Stomach (tissue), 9 donors: ENCODE results near the gene SRMS. TPM values are rescaled to one million over a fixed set of nuclear protein-coding genes. Genes with fewer than 3 reads are reported as not detected.

Experiments
- DNase-seq, 2 donors: peaks; one replicate each; pipeline versions ENCODE4 v3.0.0 to v3.0.0-alpha.2; 2013 to 2019
- H3K27ac ChIP-seq, 5 donors: fragments of 200-600 bp in 4 of 5; sonication (generic) in 4 of 5; one replicate each; pipeline ENCODE4 v1.5.1; 2013 to 2019; ENCODE audit warnings: mild to moderate bottlenecking in 1 of 5, moderate library complexity in 1 of 5
- H3K27me3 ChIP-seq, 3 donors: fragments of 200-600 bp; sonication (generic); one replicate each; pipeline ENCODE4 v1.5.1; 2017 to 2019; ENCODE audit warnings: mixed run types in 1 of 3
- H3K36me3 ChIP-seq, 4 donors: fragments of 200-600 bp; sonication (generic); 1 replicate in 3 of 4; 2 replicates in 1 of 4; pipeline ENCODE4 v1.5.1; 2016 to 2019
- H3K4me1 ChIP-seq, 4 donors: fragments of 200-600 bp; sonication (generic); one replicate each; pipeline ENCODE4 v1.5.1; 2016 to 2019
- H3K4me3 ChIP-seq, 4 donors: fragments of 200-600 bp; sonication (generic) in 3 of 4; one replicate each; pipeline ENCODE4 v1.5.1; 2016 to 2019; ENCODE audit warnings: mild to moderate bottlenecking in 1 of 4
- H3K9me3 ChIP-seq, 4 donors: fragments of 200-600 bp; sonication (generic); one replicate each; pipeline ENCODE4 v1.5.1; 2016 to 2019
- CTCF ChIP-seq, 7 experiments: fragments of 450-650 bp in 4 of 7; fragments of 200-600 bp in 3 of 7; sonication (generic) in 3 of 7; IDR thresholded peaks; one replicate each; pipeline ENCODE4 v1.5.1; 2016 to 2019; ENCODE audit warnings: antibody characterized with exemption in 7 of 7, control low read depth in 2 of 7, mild to moderate bottlenecking in 1 of 7
- EP300 ChIP-seq: sonication (generic); formaldehyde crosslinking; IDR thresholded peaks from one replicate; pipeline ENCODE4 v1.6.1; 2017; ENCODE audit warnings: antibody characterized with exemption
- POLR2A ChIP-seq, 4 donors: fragments of 450-650 bp; IDR thresholded peaks; one replicate each; pipeline ENCODE4 v1.6.1; 2016; ENCODE audit warnings: antibody characterized with exemption in 4 of 4, control low read depth in 2 of 4, mild to moderate bottlenecking in 1 of 4, moderate library complexity in 1 of 4
- POLR2AphosphoS5 ChIP-seq, 3 donors: sonication (generic); formaldehyde crosslinking; IDR thresholded peaks; one replicate each; pipeline ENCODE4 v1.6.1; 2016; ENCODE audit warnings: antibody characterized with exemption in 3 of 3
- WGBS, 5 donors: extraction: QIAGEN DNeasy Blood & Tissue Kit in 3 of 5; methylation state at CpG; one replicate each; pipeline versions ENCODE4 v1.1.5 to v1.1.7; 2013 to 2018; 5-methylcytosine and 5-hydroxymethylcytosine counted together
- intact Hi-C: fragments of 100-400 bp; cut with DNase I; formaldehyde crosslinking; loops from one replicate; pipeline ENCODE4 v1.15.1; 2023; ENCODE audit warnings: low total_unique reads
- polyA plus RNA-seq, 3 donors: library from polyadenylated mRNA; stranded (reverse); fragments of 200-250 nt; gene quantifications; one replicate each; pipeline ENCODE4 v1.2.3, GENCODE V29; 2013
- total RNA-seq, 5 donors: library from RNA; depleted of rRNA; stranded (reverse); fragments of >200 nt; gene quantifications; one replicate each; pipeline versions ENCODE4 v1.1.0 to v1.2.3, GENCODE V29; 2014 to 2016
- donor health status: healthy with polysubstance abuse.
- donor health status: Bipolar disorder and iron deficiency.
- donor health status: healthy.

Gene SRMS
- total and polyA plus RNA-seq, 8 donors, result 0.87 to 3.5 (median 2.1) TPM; not detected in 5

GRCh38 chr20:63522091-63522868 is 25.3 kb downstream of the SRMS start:
- 39 to 77% (median 57%) methylated on average over 6 to 13 of the region's 13 CpGs for WGBS, 5 donors
- TF ChIP-seq POLR2A (IDR thresholded peaks at IDR 0.05) (no peak), EP300 (no peak), CTCF (IDR thresholded peaks at IDR 0.05) (no peak), POLR2AphosphoS5 (IDR thresholded peaks at IDR 0.05) (no peak)
- DNase-seq, result peak in 1 of 2 donors; percentile 55
- Histone ChIP-seq H3K4me1 (peaks cover 20 to 56% (median 42%) of the 10 kb centered on the region in 4 donors), H3K9me3 (peaks cover 0 to 8% (median 0%) of the 10 kb centered on the region in 4 donors), H3K36me3 (peaks cover 0 to 21% (median 13%) of the 10 kb centered on the region in 4 donors), H3K27ac (peak overlapping the region; percentile 6 to 99 (median 96)), H3K4me3 (peak overlapping the region; percentile 77 to 98 (median 91)), H3K27me3 (no peaks in the 10 kb centered on the region)
- intact Hi-C loops, result no loop called here

GRCh38 chr20:63521602-63522001 is 25.9 kb downstream of the SRMS start:
- Histone ChIP-seq H3K4me1 (peaks cover 20 to 56% (median 42%) of the 10 kb centered on the region in 4 donors), H3K27me3 (no peaks in the 10 kb centered on the region), H3K4me3 (peak overlapping the region; percentile 77 to 98 (median 91)), H3K36me3 (peaks cover 0 to 21% (median 13%) of the 10 kb centered on the region in 4 donors), H3K9me3 (peaks cover 0 to 8% (median 0%) of the 10 kb centered on the region in 4 donors), H3K27ac (peak overlapping the region; percentile 92 to 99 (median 98))
- 7 to 27% (median 19%) methylated on average over 3 to 23 of the region's 23 CpGs for WGBS, 5 donors
- intact Hi-C loops, result no loop called here
- DNase-seq, result peak in 1 of 2 donors; percentile 56
- TF ChIP-seq EP300 (no peak), POLR2A (IDR thresholded peaks at IDR 0.05) (no peak)

- peak; percentile 89 to 95 for DNase-seq
- intact Hi-C loops, result no loop called here
- peaks cover 20 to 51% (median 42%) of the 10 kb centered on the region in 4 donors for H3K4me1 ChIP-seq
- peaks cover 0 to 8% (median 0%) of the 10 kb centered on the region in 4 donors for H3K9me3 ChIP-seq
- H3K27ac ChIP-seq, result peak overlapping the region; percentile 92 to 99 (median 98)
- H3K4me3 ChIP-seq, result peak overlapping the region; percentile 77 to 98 (median 91)
- TF ChIP-seq POLR2AphosphoS5 (IDR thresholded peaks at IDR 0.05), result peak in 1 of 3 donors; percentile 1
- peak in 1 of 7 experiments; percentile 11 for TF ChIP-seq CTCF (IDR thresholded peaks at IDR 0.05)
- no peak for TF ChIP-seq POLR2A (IDR thresholded peaks at IDR 0.05)
- no peak for TF ChIP-seq EP300
- H3K36me3 ChIP-seq, result peaks cover 0 to 21% (median 13%) of the 10 kb centered on the region in 4 donors
- whole genome bisulfite sequencing, 5 donors, result 0 to 2% (median 1%) methylated on average over 14 to 68 of the region's 68 CpGs
- no peaks in the 10 kb centered on the region for H3K27me3 ChIP-seq
Observed at GRCh38 chr20:63520934-63521601, 26.5 kb downstream of the SRMS start.

- Histone ChIP-seq H3K9me3 (peaks cover 0 to 8% (median 0%) of the 10 kb centered on the region in 4 donors), H3K4me3 (peak within 1 kb of the TSS; percentile 77 to 98 (median 91)), H3K4me1 (peaks cover 20 to 47% (median 42%) of the 10 kb centered on the region in 4 donors), H3K27ac (peak within 1 kb of the TSS; percentile 92 to 99 (median 98)), H3K27me3 (no peaks in the 10 kb centered on the region), H3K36me3 (peaks cover 0 to 21% (median 13%) of the 10 kb centered on the region in 4 donors)
- TF ChIP-seq EP300 (no peak), POLR2A (IDR thresholded peaks at IDR 0.05) (peak in 1 of 4 donors; percentile 22), POLR2AphosphoS5 (IDR thresholded peaks at IDR 0.05) (peak; percentile 87 to 98 (median 98)), CTCF (IDR thresholded peaks at IDR 0.05) (no peak)
- peak; percentile 89 to 95 for DNase-seq
- 0 to 1% (median 0%) methylated on average over 5 to 64 of the region's 64 CpGs for WGBS, 5 donors
- intact Hi-C loops, result no loop called here
Observed at GRCh38 chr20:63520504-63520933, 27.0 kb downstream of the SRMS start, which contains the start of gene PPDPF. Gene PPDPF (plus strand): TSS chr20:63520765. CDS start chr20:63521309, 544 bp downstream.
